OCI-LY7 (cell line): ENCODE data around the gene MMP20. TPM values are rescaled to one million over a fixed set of nuclear protein-coding genes. Genes with fewer than 3 reads are reported as not detected.

ENCODE experiments used
- BruUV-seq: library from RNA; stranded (reverse); fragments of 400-500 nt; replicated peaks from 2 replicates; lab custom pipeline; 2021; lab: Mats Ljungman, UMichigan
- CTCF ChIA-PET: fragments of 300-600 bp; sonication (Branson Sonifier 250); formaldehyde crosslinking; loops from one replicate; lab custom pipeline; 2022; ENCODE audit warnings: antibody characterized with exemption; ENCODE audit not compliant: unreplicated experiment; lab: Charles Lee
- POLR2A ChIA-PET: fragments of 300-600 bp; sonication (Branson Sonifier 250); formaldehyde crosslinking; loops from one replicate; lab custom pipeline; 2022; ENCODE audit warnings: antibody characterized with exemption; lab: Charles Lee
- DNase-seq: peaks from one replicate; pipeline ENCODE4 v3.0.0-alpha.2; 2015; ENCODE audit warnings: low spot score
- H2AFZ ChIP-seq: fragments of 200-600 bp; sonication (generic), shearing (Covaris generic); 2 replicates; pipeline ENCODE4 v1.6.1; 2014; ENCODE audit warnings: mild to moderate bottlenecking, antibody characterized with exemption, low read length, moderate library complexity
- H3K27ac ChIP-seq: fragments of 200-600 bp; sonication (generic); 2 replicates; pipeline ENCODE4 v1.5.1; 2014; ENCODE audit warnings: mixed run types, low read depth, mild to moderate bottlenecking, moderate library complexity, low read length, inconsistent platforms; ENCODE audit not compliant: poor library complexity, severe bottlenecking
- H3K36me3 ChIP-seq: fragments of 200-600 bp; sonication (generic); 2 replicates; pipeline ENCODE4 v1.6.1; 2014; ENCODE audit warnings: mild to moderate bottlenecking, antibody characterized with exemption, low read length, moderate library complexity, mixed read lengths; ENCODE audit not compliant: insufficient read depth
- H3K4me1 ChIP-seq: fragments of 200-600 bp; sonication (generic); 2 replicates; pipeline ENCODE4 v1.5.1; 2014; ENCODE audit warnings: mild to moderate bottlenecking, low read length; ENCODE audit not compliant: insufficient read depth, poor library complexity, severe bottlenecking
- H3K4me2 ChIP-seq: fragments of 200-600 bp; sonication (generic); 2 replicates; pipeline ENCODE4 v1.6.1; 2014; ENCODE audit warnings: mild to moderate bottlenecking, low read length
- H3K4me3 ChIP-seq: fragments of 200-600 bp; sonication (generic); 2 replicates; pipeline ENCODE4 v1.5.1; 2014; ENCODE audit warnings: mild to moderate bottlenecking, low read depth, low read length; ENCODE audit not compliant: poor library complexity, severe bottlenecking
- H3K79me2 ChIP-seq: fragments of 200-600 bp; sonication (generic); 2 replicates; pipeline ENCODE4 v1.6.1; 2016; ENCODE audit warnings: low read depth, mild to moderate bottlenecking, low read length, moderate library complexity, mixed read lengths; ENCODE audit not compliant: insufficient read depth
- H3K9me2 ChIP-seq: fragments of 200-600 bp; sonication (generic); 2 replicates; pipeline ENCODE4 v1.6.1; 2016; ENCODE audit warnings: mild to moderate bottlenecking, low read length, mixed read lengths; ENCODE audit not compliant: insufficient read depth
- H3K9me3 ChIP-seq: fragments of 200-600 bp; sonication (generic); 2 replicates; pipeline ENCODE4 v1.6.1; 2014; ENCODE audit warnings: mild to moderate bottlenecking, mixed run types, low read length, mixed read lengths
- H4K20me1 ChIP-seq: fragments of 200-600 bp; sonication (generic); 2 replicates; pipeline ENCODE4 v1.6.1; 2014; ENCODE audit warnings: mild to moderate bottlenecking, antibody characterized with exemption, low read length, moderate library complexity, mixed read lengths; ENCODE audit not compliant: insufficient read depth
- EZH2phosphoT487 ChIP-seq: fragments of 200-600 bp; sonication (generic); IDR thresholded peaks from 2 replicates; pipeline ENCODE4 v1.6.1; 2018; ENCODE audit warnings: low read depth, borderline replicate concordance, mild to moderate bottlenecking, mixed run types, antibody characterized with exemption, low read length, moderate library complexity, mixed read lengths
- intact Hi-C: fragments of 100-400 bp; cut with micrococcal nuclease; formaldehyde crosslinking; loops from one replicate; pipeline ENCODE4 v1.10.0; 2022; ENCODE audit not compliant: unreplicated experiment
- total RNA-seq, 2 experiments: library from RNA; depleted of rRNA in 1 of 2; stranded (reverse); fragments of >200 nt in 1 of 2; shearing (Covaris generic) in 1 of 2; gene quantifications; 2 replicates each; pipeline ENCODE4 v1.2.3, GENCODE V29; 2014 to 2022
- TF ChIP-seq, protein P1 (sequence below): fragments of 200-600 bp; sonication (generic); conservative IDR thresholded peaks from 2 replicates; pipeline ENCODE4 v1.5.1; 2014; ENCODE audit warnings: mild to moderate bottlenecking, antibody characterized with exemption, low read length, moderate library complexity, mixed read lengths

Gene MMP20
- total RNA-seq, 2 experiments from 2014 or later: not detected

DNA sequence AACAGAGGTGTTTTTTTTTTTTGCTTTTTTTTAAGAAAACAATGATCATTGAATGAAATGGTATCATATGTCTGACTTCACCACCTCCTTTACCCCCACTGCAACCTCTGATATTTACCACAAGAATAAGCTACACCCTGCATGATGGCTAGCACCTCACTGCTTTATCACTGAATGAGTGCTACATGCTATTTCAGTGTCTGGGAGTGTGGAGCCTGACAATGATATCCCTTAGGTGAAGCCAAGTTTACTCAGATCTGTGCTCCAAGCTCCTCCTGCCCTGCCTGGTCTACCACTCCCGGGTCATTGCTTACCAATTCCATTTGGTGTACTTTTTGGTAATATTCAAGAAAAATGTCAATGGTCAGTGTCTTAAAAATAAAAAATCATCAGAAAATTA, 21.1 kb downstream of the MMP20 start:
- Histone ChIP-seq H3K9me2 (no peaks in the 10 kb centered on the region), H3K27ac (no peak overlapping the region), H3K36me3 (no peaks in the 10 kb centered on the region), H3K9me3 (no peaks in the 10 kb centered on the region), H3K4me3 (no peak overlapping the region), H2AFZ (no peak overlapping the region), H3K79me2 (no peaks in the 10 kb centered on the region), H3K4me2 (no peak overlapping the region), H4K20me1 (no peaks in the 10 kb centered on the region), H3K4me1 (no peaks in the 10 kb centered on the region)
- TF ChIP-seq EZH2phosphoT487: no peak
- TF ChIP-seq, protein P1, sequence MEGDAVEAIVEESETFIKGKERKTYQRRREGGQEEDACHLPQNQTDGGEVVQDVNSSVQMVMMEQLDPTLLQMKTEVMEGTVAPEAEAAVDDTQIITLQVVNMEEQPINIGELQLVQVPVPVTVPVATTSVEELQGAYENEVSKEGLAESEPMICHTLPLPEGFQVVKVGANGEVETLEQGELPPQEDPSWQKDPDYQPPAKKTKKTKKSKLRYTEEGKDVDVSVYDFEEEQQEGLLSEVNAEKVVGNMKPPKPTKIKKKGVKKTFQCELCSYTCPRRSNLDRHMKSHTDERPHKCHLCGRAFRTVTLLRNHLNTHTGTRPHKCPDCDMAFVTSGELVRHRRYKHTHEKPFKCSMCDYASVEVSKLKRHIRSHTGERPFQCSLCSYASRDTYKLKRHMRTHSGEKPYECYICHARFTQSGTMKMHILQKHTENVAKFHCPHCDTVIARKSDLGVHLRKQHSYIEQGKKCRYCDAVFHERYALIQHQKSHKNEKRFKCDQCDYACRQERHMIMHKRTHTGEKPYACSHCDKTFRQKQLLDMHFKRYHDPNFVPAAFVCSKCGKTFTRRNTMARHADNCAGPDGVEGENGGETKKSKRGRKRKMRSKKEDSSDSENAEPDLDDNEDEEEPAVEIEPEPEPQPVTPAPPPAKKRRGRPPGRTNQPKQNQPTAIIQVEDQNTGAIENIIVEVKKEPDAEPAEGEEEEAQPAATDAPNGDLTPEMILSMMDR: no peak
- ChIA-PET CTCF (interaction anchor here (0.6 kb wide), 1 partner anchor 29 kb away, joined by 4 read pairs; no protein-coding TSS in a partner anchor), POLR2A (interaction anchor here (0.7 to 2.3 kb wide), 6 partner anchors 9 to 1129 kb away, joined by 3 to 10 read pairs (median 3); no protein-coding TSS in a partner anchor)
- intact Hi-C loops: no loop called here
- no peak for DNase-seq
- BruUV-seq: no TSS peak

DNA sequence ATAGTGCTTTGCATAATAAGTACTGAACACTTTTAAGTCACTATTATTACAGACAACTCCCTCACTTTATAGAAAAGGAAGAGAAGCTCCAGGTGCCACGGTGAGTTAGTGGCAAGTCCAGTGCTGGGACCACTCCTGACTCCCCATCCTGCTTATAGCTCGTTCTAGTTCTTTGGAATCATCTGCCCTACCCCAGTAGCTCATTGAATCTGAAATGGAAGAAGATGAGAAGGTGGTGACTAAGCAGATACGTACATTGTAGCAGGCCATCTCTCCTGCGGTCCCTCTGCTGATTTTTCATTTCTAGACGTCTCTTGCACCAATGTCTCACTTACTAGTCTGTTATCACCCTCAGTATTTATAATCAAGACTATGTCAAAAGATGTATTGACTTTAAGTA, 21.6 kb downstream of the MMP20 start:
- H3K9me3 ChIP-seq: no peaks in the 10 kb centered on the region
- ChIA-PET POLR2A (interaction anchor here (0.6 to 2.3 kb wide), 7 partner anchors 10 to 1129 kb away, joined by 3 to 10 read pairs (median 4); no protein-coding TSS in a partner anchor), CTCF (no interaction called here)
- no peaks in the 10 kb centered on the region for H3K79me2 ChIP-seq
- no TSS peak for BruUV-seq
- no peaks in the 10 kb centered on the region for H3K9me2 ChIP-seq
- no peak overlapping the region for H3K4me3 ChIP-seq
- no peak for TF ChIP-seq EZH2phosphoT487
- TF ChIP-seq, protein P1: no peak
- no peak overlapping the region for H2AFZ ChIP-seq
- no peak overlapping the region for H3K27ac ChIP-seq
- intact Hi-C loops: no loop called here
- DNase-seq: no peak
- H4K20me1 ChIP-seq: no peaks in the 10 kb centered on the region
- H3K36me3 ChIP-seq: no peaks in the 10 kb centered on the region
- no peak overlapping the region for H3K4me2 ChIP-seq
- no peaks in the 10 kb centered on the region for H3K4me1 ChIP-seq

DNA sequence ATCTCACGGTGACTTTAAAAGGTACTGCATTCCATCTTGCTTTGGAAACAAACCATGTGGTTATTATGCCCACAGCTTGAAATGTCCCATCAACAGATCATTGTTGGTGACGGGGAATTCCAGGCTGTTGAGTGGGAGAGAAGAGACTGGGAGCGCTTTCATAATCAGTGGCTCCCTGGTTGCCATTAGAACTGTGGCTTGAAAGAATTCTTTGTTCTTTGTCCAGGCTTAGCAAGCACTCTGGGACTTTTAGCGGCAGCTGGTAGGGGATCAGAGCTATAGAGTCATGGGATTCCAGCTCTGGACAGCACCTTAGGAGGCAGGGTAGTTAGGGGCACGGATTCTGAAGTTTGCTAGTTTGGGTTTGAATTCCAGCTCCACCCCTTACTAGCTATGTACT, 22.0 kb downstream of the MMP20 start:
- H3K36me3 ChIP-seq: no peaks in the 10 kb centered on the region
- H3K4me1 ChIP-seq: no peaks in the 10 kb centered on the region
- DNase-seq: no peak
- no peaks in the 10 kb centered on the region for H4K20me1 ChIP-seq
- no peak overlapping the region for H3K27ac ChIP-seq
- H2AFZ ChIP-seq: no peak overlapping the region
- intact Hi-C loops: no loop called here
- CTCF ChIA-PET: no interaction called here
- no peaks in the 10 kb centered on the region for H3K9me2 ChIP-seq
- H3K79me2 ChIP-seq: no peaks in the 10 kb centered on the region
- H3K4me2 ChIP-seq: no peak overlapping the region
- H3K4me3 ChIP-seq: no peak overlapping the region
- BruUV-seq: no TSS peak
- POLR2A ChIA-PET: interaction anchor here (0.6 to 2.3 kb wide), 5 partner anchors 10 to 267 kb away, joined by 3 to 10 read pairs (median 4); no protein-coding TSS in a partner anchor
- TF ChIP-seq EZH2phosphoT487: no peak
- TF ChIP-seq, protein P1: no peak
- no peaks in the 10 kb centered on the region for H3K9me3 ChIP-seq
